Gastroesophageal sphincter (tissue), 3 donors: ENCODE data around the gene SSBP3.

Source experiments
- POLR2A ChIP-seq, 2 donors: fragments of 450-650 bp; IDR thresholded peaks; one replicate each; pipeline ENCODE4 v1.6.1; 2017; ENCODE audit warnings: antibody characterized with exemption in 2 of 2, mild to moderate bottlenecking in 2 of 2, moderate library complexity in 1 of 2
- TF ChIP-seq, protein P1 (sequence below), 4 experiments: fragments of 200-600 bp in 2 of 4; fragments of 450-650 bp in 2 of 4; sonication (generic) in 1 of 4; IDR thresholded peaks; one replicate each; pipeline ENCODE4 v1.5.1; 2017 to 2019; ENCODE audit warnings: antibody characterized with exemption in 4 of 4, mild to moderate bottlenecking in 2 of 4, moderate library complexity in 2 of 4

DNA sequence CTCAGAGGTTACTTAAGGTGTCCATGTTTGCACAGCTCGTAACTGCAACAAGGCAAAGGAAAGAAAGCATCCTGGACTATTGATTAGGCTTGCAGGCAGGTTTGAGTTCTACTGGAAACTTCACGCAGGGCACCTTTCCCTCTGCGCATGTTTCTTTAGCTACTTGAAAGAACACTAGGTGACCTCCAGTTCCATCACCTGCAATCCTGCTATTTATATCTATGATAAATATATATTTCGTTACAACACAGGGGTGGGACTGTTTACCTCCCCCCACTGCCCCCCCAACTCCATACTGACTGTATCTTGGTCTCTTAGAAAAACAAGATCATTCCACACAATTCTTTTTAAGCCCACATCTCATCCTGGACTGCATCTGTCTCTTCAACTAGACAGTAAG is 12.1 kb downstream of the SSBP3 start:
- TF ChIP-seq, protein P1, sequence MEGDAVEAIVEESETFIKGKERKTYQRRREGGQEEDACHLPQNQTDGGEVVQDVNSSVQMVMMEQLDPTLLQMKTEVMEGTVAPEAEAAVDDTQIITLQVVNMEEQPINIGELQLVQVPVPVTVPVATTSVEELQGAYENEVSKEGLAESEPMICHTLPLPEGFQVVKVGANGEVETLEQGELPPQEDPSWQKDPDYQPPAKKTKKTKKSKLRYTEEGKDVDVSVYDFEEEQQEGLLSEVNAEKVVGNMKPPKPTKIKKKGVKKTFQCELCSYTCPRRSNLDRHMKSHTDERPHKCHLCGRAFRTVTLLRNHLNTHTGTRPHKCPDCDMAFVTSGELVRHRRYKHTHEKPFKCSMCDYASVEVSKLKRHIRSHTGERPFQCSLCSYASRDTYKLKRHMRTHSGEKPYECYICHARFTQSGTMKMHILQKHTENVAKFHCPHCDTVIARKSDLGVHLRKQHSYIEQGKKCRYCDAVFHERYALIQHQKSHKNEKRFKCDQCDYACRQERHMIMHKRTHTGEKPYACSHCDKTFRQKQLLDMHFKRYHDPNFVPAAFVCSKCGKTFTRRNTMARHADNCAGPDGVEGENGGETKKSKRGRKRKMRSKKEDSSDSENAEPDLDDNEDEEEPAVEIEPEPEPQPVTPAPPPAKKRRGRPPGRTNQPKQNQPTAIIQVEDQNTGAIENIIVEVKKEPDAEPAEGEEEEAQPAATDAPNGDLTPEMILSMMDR (IDR thresholded peaks at IDR 0.05): no peak
- no peak for TF ChIP-seq POLR2A (IDR thresholded peaks at IDR 0.05)
